Heart left ventricle (tissue), 13 donors: ENCODE results near the gene KLHL29.

Experiments
- CTCF ChIP-seq, 12 donors: fragments of 200-600 bp; sonication (generic) in 4 of 12; IDR thresholded peaks; one replicate each; pipeline versions ENCODE4 v1.5.0 to v1.8.0; 2018 to 2022; ENCODE audit warnings: antibody characterized with exemption in 12 of 12, mild to moderate bottlenecking in 5 of 12
- POLR2A ChIP-seq, 2 donors: fragments of 450-650 bp; IDR thresholded peaks; one replicate each; pipeline ENCODE4 v1.6.1; 2017; ENCODE audit warnings: antibody characterized with exemption in 2 of 2, mild to moderate bottlenecking in 2 of 2, moderate library complexity in 2 of 2
- donor health status: ischemic (EF 13 %, LVEDD 7.1; RV severe dilation, severe dysfunction).
- donor health status: DM: no; HTN: yes; CAD: no.
- donor health status: DM: no; HTN: no; CAD: no.
- donor health status: ischemic (EF 25% LVEDD 6.9; RV normal size, moderate dysfunction).
- donor health status: ischemic (EF 25% LVEDD 5.7; RV mildly dilated, moderate dysfunction).
- donor health status: ischemic (EF 35%, LVEDD 5.7; RV mildly dilated, moderate dysfunction).
- donor health status: nonischemic (EF 11% LVEDD 7.7; RV severe dilation, severe dysfunction).
- donor health status: DM: yes; HTN: yes; CAD: no.
- donor health status: PGD.
- donor health status: ischemic (EF 29% LVEDD 5.4; RV normal size, mild dysfunction).
- donor health status: nonischemic (EF 23%, LVEDD 6.1; RV moderate dilation, normal function).

GRCh38 chr2:23705771-23706612 is 321.0 kb downstream of the KLHL29 start:
- TF ChIP-seq CTCF (IDR thresholded peaks at IDR 0.05) (no peak), POLR2A (IDR thresholded peaks at IDR 0.05) (no peak)
